ENCODE data around the gene PCNP. TPM values are rescaled to one million over a fixed set of nuclear protein-coding genes. Genes with fewer than 3 reads are reported as not detected.
A peak's percentile ranks its signal among the peaks of the same experiment; 100 is the strongest.
"Not testable (repeated sequence)": the region's sequence is repeated elsewhere in the genome, so short reads cannot be mapped to it uniquely, and the experiment has no call there.

Gene PCNP
- total and polyA plus RNA-seq, 9 of the 15 experiments (the other 6 are each of a cell fraction or from before 2014, with no cell fraction given), result 54.3 to 170 (median 150) TPM

GRCh38 chr3:101536955-101537354, 37.0 kb upstream of the PCNP start:
- H3K79me2 ChIP-seq (ENCODE audit: control insufficient read depth, insufficient read depth, low read length); CTCF ChIA-PET (ENCODE audit: low intra/inter-chr PET ratio); H2AFZ ChIP-seq (ENCODE audit: low read depth, low read length); H3K27me3 ChIP-seq (ENCODE audit: control insufficient read depth in 2 of 2, insufficient read depth in 2 of 2, low read length in 2 of 2); H3K36me3 ChIP-seq (ENCODE audit: control insufficient read depth, insufficient read depth, low read length); BruUV-seq (replicated peaks); ATAC-seq; H3K4me2 ChIP-seq (ENCODE audit: insufficient read depth, low read length); POLR2A ChIA-PET; H3K9me3 ChIP-seq (replicated peaks; ENCODE audit: control insufficient read depth, insufficient read depth, low read depth, low read length); in situ Hi-C loops (cut with MboI); H3K4me3 ChIP-seq; H4K20me1 ChIP-seq (replicated peaks; ENCODE audit: control insufficient read depth, insufficient read depth, low read length); DNase-seq (ENCODE audit: extremely low read depth in 1 of 4, low spot score in 3 of 4); H3K27ac ChIP-seq (ENCODE audit: extremely low read depth, low read depth, low read length); FAIRE-seq; H3K9ac ChIP-seq (ENCODE audit: insufficient read depth in 1 of 2, low read depth in 2 of 2, low read length in 2 of 2); H3K9me1 ChIP-seq (ENCODE audit: control insufficient read depth, insufficient read depth, low read length); intact Hi-C loops (cut with micrococcal nuclease): not testable (repeated sequence)
- 27% methylated on average over 1 of the region's 1 CpG for WGBS (ENCODE audit: insufficient coverage, low coverage, missing lambda C conversion rate)
- H3K4me1 ChIP-seq (replicated peaks in 1 of 2; ENCODE audit: control insufficient read depth in 2 of 2, insufficient read depth in 2 of 2, low read length in 2 of 2), result peaks cover 0 to 30% of the 10 kb centered on the region in 2 experiments
- peak; percentile 56 for TF ChIP-seq SPI1 (IDR thresholded peaks at IDR 0.05; ENCODE audit: borderline replicate concordance, low read depth, low read length)

GRCh38 chr3:101542957-101543356, 31.0 kb upstream of the PCNP start:
- no peak overlapping the region for H3K4me2 ChIP-seq (ENCODE audit: insufficient read depth, low read length)
- FAIRE-seq (no peak), ATAC-seq (no peak), DNase-seq (ENCODE audit: extremely low read depth in 1 of 4, low spot score in 3 of 4) (no peak)
- intact Hi-C loops (cut with micrococcal nuclease) (no loop called here), in situ Hi-C loops (cut with MboI) (no loop called here)
- ChIA-PET POLR2A (interaction anchor here (0.7 kb wide), 1 partner anchor 13 kb away, joined by 3 read pairs; no protein-coding TSS in a partner anchor), CTCF (ENCODE audit: low intra/inter-chr PET ratio) (no interaction called here)
- no peaks in the 10 kb centered on the region; a peak in 2 of 5 replicates for H3K4me1 ChIP-seq (replicated peaks in 1 of 2; ENCODE audit: control insufficient read depth in 2 of 2, insufficient read depth in 2 of 2, low read length in 2 of 2)
- no peaks in the 10 kb centered on the region for H3K9me3 ChIP-seq (replicated peaks; ENCODE audit: control insufficient read depth, insufficient read depth, low read depth, low read length)
- peak overlapping the region; percentile 55; the same call in 1 of the 2 replicates for H2AFZ ChIP-seq (ENCODE audit: low read depth, low read length)
- H3K36me3 ChIP-seq (ENCODE audit: control insufficient read depth, insufficient read depth, low read length), result no peaks in the 10 kb centered on the region
- TF ChIP-seq GABPB2 (CRISPR knock-in tag; conservative IDR thresholded peaks at IDR 0.05) (no peak), KAT7 (CRISPR knock-in tag; IDR thresholded peaks at IDR 0.05; ENCODE audit: borderline replicate concordance) (no peak), FOXJ3 (CRISPR knock-in tag; IDR thresholded peaks at IDR 0.05) (no peak), NFATC3 (IDR thresholded peaks at IDR 0.05) (no peak), MCM5 (IDR thresholded peaks at IDR 0.05; ENCODE audit: low read depth) (no peak), SAFB2 (IDR thresholded peaks at IDR 0.05; ENCODE audit: borderline replicate concordance, low read depth, low read length, severe bottlenecking) (no peak), ARID4B (CRISPR knock-in tag; IDR thresholded peaks at IDR 0.05) (no peak), ZFX (CRISPR knock-in tag; IDR thresholded peaks at IDR 0.05) (no peak)
- H3K9ac ChIP-seq (ENCODE audit: insufficient read depth in 1 of 2, low read depth in 2 of 2, low read length in 2 of 2), result no peak overlapping the region; a peak in 1 of 4 replicates
- BruUV-seq (replicated peaks), result no TSS peak
- no peak overlapping the region for H3K4me3 ChIP-seq
- H3K27ac ChIP-seq (ENCODE audit: extremely low read depth, low read depth, low read length), result no peak overlapping the region
- H3K79me2 ChIP-seq (ENCODE audit: control insufficient read depth, insufficient read depth, low read length), result no peaks in the 10 kb centered on the region
- H3K27me3 ChIP-seq (ENCODE audit: control insufficient read depth in 2 of 2, insufficient read depth in 2 of 2, low read length in 2 of 2), result no peaks in the 10 kb centered on the region
- H4K20me1 ChIP-seq (replicated peaks; ENCODE audit: control insufficient read depth, insufficient read depth, low read length), result no peaks in the 10 kb centered on the region
- no peaks in the 10 kb centered on the region for H3K9me1 ChIP-seq (ENCODE audit: control insufficient read depth, insufficient read depth, low read length)

Measured in K562 (cell line).